ENCODE measurements around the gene MAPK1. TPM values are rescaled to one million over a fixed set of nuclear protein-coding genes. Genes with fewer than 3 reads are reported as not detected.

MAPK1 gene
- total RNA-seq, 1 experiment from 2014 or later, result 139 TPM

GRCh38 chr22:21800552-21801303, 66.7 kb downstream of the MAPK1 start:
- H3K4me1 ChIP-seq (ENCODE audit: insufficient read depth, low read length, poor library complexity, severe bottlenecking), result peaks cover 6% of the 10 kb centered on the region
- POLR2A ChIA-PET (ENCODE audit: low non-redundant PET), result no interaction called here
- CTCF ChIA-PET, result no interaction called here
- intact Hi-C loops (cut with micrococcal nuclease; ENCODE audit: unreplicated experiment), result no loop called here
- TF ChIP-seq CTCF (conservative IDR thresholded peaks at IDR 0.05; ENCODE audit: low read depth, low read length) (no peak), EZH2 (IDR thresholded peaks at IDR 0.05; ENCODE audit: borderline replicate concordance, low read depth, low read length, poor library complexity, severe bottlenecking) (no peak)
- H3K36me3 ChIP-seq (ENCODE audit: insufficient read depth, low read length, poor library complexity, severe bottlenecking), result peaks cover 75% of the 10 kb centered on the region
- BruUV-seq (replicated peaks), result no TSS peak
- DNase-seq (ENCODE audit: low spot score), result no peak
- H3K27me3 ChIP-seq (replicated peaks; ENCODE audit: insufficient read depth, low read depth, low read length, poor library complexity), result no peaks in the 10 kb centered on the region
- H3K27ac ChIP-seq (ENCODE audit: low read depth, low read length, poor library complexity, severe bottlenecking), result no peak overlapping the region
- no peaks in the 10 kb centered on the region for H3K9me3 ChIP-seq (ENCODE audit: low read depth, low read length, poor library complexity, severe bottlenecking)
- no peak overlapping the region for H3K4me3 ChIP-seq (ENCODE audit: low read depth, low read length, poor library complexity, severe bottlenecking)

GRCh38 chr22:21797444-21798221, 69.8 kb downstream of the MAPK1 start:
- TSS peak; percentile 16 for BruUV-seq (replicated peaks)
- POLR2A ChIA-PET (ENCODE audit: low non-redundant PET), result no interaction called here
- Histone ChIP-seq H3K9me3 (ENCODE audit: low read depth, low read length, poor library complexity, severe bottlenecking) (no peaks in the 10 kb centered on the region), H3K27ac (ENCODE audit: low read depth, low read length, poor library complexity, severe bottlenecking) (no peak overlapping the region), H3K27me3 (replicated peaks; ENCODE audit: insufficient read depth, low read depth, low read length, poor library complexity) (no peaks in the 10 kb centered on the region), H3K36me3 (ENCODE audit: insufficient read depth, low read length, poor library complexity, severe bottlenecking) (peaks cover 48% of the 10 kb centered on the region), H3K4me3 (ENCODE audit: low read depth, low read length, poor library complexity, severe bottlenecking) (no peak overlapping the region), H3K4me1 (ENCODE audit: insufficient read depth, low read length, poor library complexity, severe bottlenecking) (peaks cover 6% of the 10 kb centered on the region)
- intact Hi-C loops (cut with micrococcal nuclease; ENCODE audit: unreplicated experiment), result no loop called here
- no peak for TF ChIP-seq EZH2 (IDR thresholded peaks at IDR 0.05; ENCODE audit: borderline replicate concordance, low read depth, low read length, poor library complexity, severe bottlenecking)
- CTCF ChIA-PET, result interaction anchor here (0.5 kb wide), 1 partner anchor 1729 kb away, joined by 10 read pairs; no protein-coding TSS in a partner anchor
- DNase-seq (ENCODE audit: low spot score), result no peak

- intact Hi-C loops (cut with micrococcal nuclease; ENCODE audit: unreplicated experiment), result no loop called here
- no peak overlapping the region for H3K4me3 ChIP-seq (ENCODE audit: low read depth, low read length, poor library complexity, severe bottlenecking)
- H3K27ac ChIP-seq (ENCODE audit: low read depth, low read length, poor library complexity, severe bottlenecking), result no peak overlapping the region
- H3K27me3 ChIP-seq (replicated peaks; ENCODE audit: insufficient read depth, low read depth, low read length, poor library complexity), result no peaks in the 10 kb centered on the region
- no peaks in the 10 kb centered on the region for H3K9me3 ChIP-seq (ENCODE audit: low read depth, low read length, poor library complexity, severe bottlenecking)
- DNase-seq (ENCODE audit: low spot score), result no peak
- TF ChIP-seq CTCF (conservative IDR thresholded peaks at IDR 0.05; ENCODE audit: low read depth, low read length), result no peak
- TF ChIP-seq EZH2 (IDR thresholded peaks at IDR 0.05; ENCODE audit: borderline replicate concordance, low read depth, low read length, poor library complexity, severe bottlenecking), result no peak
- POLR2A ChIA-PET (ENCODE audit: low non-redundant PET), result no interaction called here
- BruUV-seq (replicated peaks), result no TSS peak
- H3K4me1 ChIP-seq (ENCODE audit: insufficient read depth, low read length, poor library complexity, severe bottlenecking), result peaks cover 6% of the 10 kb centered on the region
- peaks cover 41% of the 10 kb centered on the region for H3K36me3 ChIP-seq (ENCODE audit: insufficient read depth, low read length, poor library complexity, severe bottlenecking)
- CTCF ChIA-PET, result interaction anchor here (0.5 kb wide), 1 partner anchor 24 kb away, joined by 3 read pairs; no protein-coding TSS in a partner anchor
Measured at GRCh38 chr22:21796863-21797262, 70.6 kb downstream of the MAPK1 start.
